HepG2 (cell line): ENCODE measurements around the gene TMEM143. TPM values are rescaled to one million over a fixed set of nuclear protein-coding genes. Genes with fewer than 3 reads are reported as not detected.

Source experiments
- FOXK2 ChIP-seq: fragments of 450-650 bp; IDR thresholded peaks from 2 replicates; pipeline ENCODE4 v1.6.1; 2016
- GPBP1L1 ChIP-seq: sonication (generic); formaldehyde crosslinking; IDR thresholded peaks from 2 replicates; pipeline ENCODE4 v1.5.0; 2020; ENCODE audit warnings: mild to moderate bottlenecking, missing genetic modification reagents
- POGZ ChIP-seq: sonication (generic); formaldehyde crosslinking; IDR thresholded peaks from 2 replicates; pipeline ENCODE4 v1.4.0; 2020; ENCODE audit warnings: mild to moderate bottlenecking, missing genetic modification reagents
- RAD21 ChIP-seq: fragments of 450-650 bp; formaldehyde crosslinking; IDR thresholded peaks from 2 replicates; pipeline ENCODE4 v1.5.0; 2020; ENCODE audit warnings: mild to moderate bottlenecking
- SETDB1 ChIP-seq: sonication (generic); formaldehyde crosslinking; IDR thresholded peaks from 2 replicates; pipeline ENCODE4 v1.5.1; 2020; ENCODE audit warnings: missing genetic modification reagents, mild to moderate bottlenecking, borderline replicate concordance
- TBP ChIP-seq: sonication (generic); formaldehyde crosslinking; IDR thresholded peaks from 2 replicates; pipeline ENCODE4 v1.5.0; 2020; ENCODE audit warnings: missing genetic modification reagents
- UBTF ChIP-seq: sonication (generic); formaldehyde crosslinking; IDR thresholded peaks from 2 replicates; pipeline ENCODE4 v1.4.0; 2020; ENCODE audit warnings: mild to moderate bottlenecking, missing genetic modification reagents
- ZBTB20 ChIP-seq: sonication (generic); formaldehyde crosslinking; IDR thresholded peaks from 2 replicates; pipeline ENCODE4 v1.8.1; 2023; ENCODE audit warnings: missing genetic modification reagents, low read depth, mild to moderate bottlenecking, borderline replicate concordance
- ZFP36 ChIP-seq: fragments of 150-350 bp; IDR thresholded peaks from 2 replicates; pipeline ENCODE4 v1.6.1; 2018; ENCODE audit warnings: borderline replicate concordance, low read length, low read depth; ENCODE audit not compliant: partially characterized antibody
- polyA plus RNA-seq, 8 experiments: library from polyadenylated mRNA; depleted of rRNA in 3 of 8; stranded (reverse) in 7 of 8; unstranded in 1 of 8; fragments of >200 nt; fragmentation: Illumina TruSeq in 4 of 8; extraction: Trizol in 4 of 8; gene quantifications; 2 replicates each; pipeline versions ENCODE4 v1.2.1 to v1.2.3, GENCODE V29; 2011 to 2016; ENCODE audit warnings: low read depth in 4 of 8, missing spikeins in 1 of 8, mixed read lengths in 1 of 8; ENCODE audit not compliant: insufficient read depth in 1 of 8
- total RNA-seq, 5 experiments: library from RNA; depleted of rRNA; stranded (reverse); fragments of >200 nt; fragmentation: Illumina TruSeq; extraction: Trizol; gene quantifications; 2 replicates each; pipeline ENCODE4 v1.2.3, GENCODE V29; 2016; ENCODE audit warnings: low read depth in 1 of 5
- TF ChIP-seq, protein P1 (sequence below): sonication (generic); formaldehyde crosslinking; IDR thresholded peaks from 2 replicates; pipeline ENCODE4 v1.4.0; 2020; ENCODE audit warnings: mild to moderate bottlenecking, missing genetic modification reagents
- TF ChIP-seq, protein P2 (sequence below): sonication (generic); formaldehyde crosslinking; IDR thresholded peaks from 2 replicates; pipeline ENCODE4 v1.4.0; 2020; ENCODE audit warnings: mild to moderate bottlenecking, missing genetic modification reagents
- TF ChIP-seq, protein P3 (sequence below): IDR thresholded peaks from 2 replicates; pipeline ENCODE4 v1.6.1; 2018; ENCODE audit warnings: missing genetic modification reagents
- TF ChIP-seq, protein P4 (sequence below): sonication (generic); formaldehyde crosslinking; IDR thresholded peaks from 2 replicates; pipeline ENCODE4 v1.5.0; 2020; ENCODE audit warnings: missing genetic modification reagents, mild to moderate bottlenecking, borderline replicate concordance

TMEM143 gene
- total and polyA plus RNA-seq, 2 of the 13 experiments (the other 11 are each of a cell fraction or from before 2014, with no cell fraction given) = 7.7 to 11.3 TPM

DNA sequence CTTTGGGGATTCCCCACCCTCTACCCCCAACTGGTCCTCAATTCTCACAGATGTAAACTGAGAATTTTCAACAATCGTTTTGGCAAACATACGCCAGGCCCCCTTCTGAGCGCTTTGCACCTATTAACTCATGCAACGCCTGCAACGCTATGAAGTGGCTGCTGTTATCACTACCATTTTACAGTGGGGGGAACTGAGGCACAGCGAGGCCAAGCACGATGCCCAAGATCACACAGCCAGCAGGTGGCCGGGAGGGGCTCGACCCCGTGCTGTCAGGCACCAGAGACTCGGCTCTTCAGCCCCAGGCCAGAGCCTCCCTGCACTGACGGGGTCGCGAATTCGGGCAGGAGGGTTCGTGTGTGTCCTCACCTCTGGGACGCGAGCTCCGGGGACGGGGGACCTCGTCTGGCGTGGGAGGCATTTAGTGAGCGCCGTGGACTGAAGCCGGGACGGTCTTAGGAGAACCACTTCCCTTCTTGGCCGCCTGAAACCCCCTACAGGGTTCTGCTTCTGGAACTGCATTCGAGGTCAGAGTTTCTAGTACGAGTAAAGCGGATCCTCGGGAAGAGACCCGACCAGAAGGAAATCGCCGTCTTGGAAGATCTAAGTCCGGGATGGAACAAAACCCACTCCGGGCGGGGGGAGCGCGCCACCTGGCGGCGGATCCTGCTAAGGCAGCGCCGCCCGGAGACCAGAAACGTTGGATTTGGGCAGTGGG lies 72.8 kb downstream of the TMEM143 start (continued):
- TF ChIP-seq POGZ (CRISPR knock-in tag) (no peak), SETDB1 (no peak), TBP (CRISPR knock-in tag) (no peak), ZFP36 (no peak), RAD21 (CRISPR knock-in tag) (peak; percentile 73), GPBP1L1 (CRISPR knock-in tag) (no peak), FOXK2 (no peak), UBTF (CRISPR knock-in tag) (no peak), ZBTB20 (CRISPR knock-in tag) (0 out of 2 replicates have a peak, but pooled peaks have one; percentile 37)
- TF ChIP-seq, protein P1, sequence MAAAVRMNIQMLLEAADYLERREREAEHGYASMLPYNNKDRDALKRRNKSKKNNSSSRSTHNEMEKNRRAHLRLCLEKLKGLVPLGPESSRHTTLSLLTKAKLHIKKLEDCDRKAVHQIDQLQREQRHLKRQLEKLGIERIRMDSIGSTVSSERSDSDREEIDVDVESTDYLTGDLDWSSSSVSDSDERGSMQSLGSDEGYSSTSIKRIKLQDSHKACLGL (CRISPR knock-in tag) = no peak
- TF ChIP-seq, protein P2, sequence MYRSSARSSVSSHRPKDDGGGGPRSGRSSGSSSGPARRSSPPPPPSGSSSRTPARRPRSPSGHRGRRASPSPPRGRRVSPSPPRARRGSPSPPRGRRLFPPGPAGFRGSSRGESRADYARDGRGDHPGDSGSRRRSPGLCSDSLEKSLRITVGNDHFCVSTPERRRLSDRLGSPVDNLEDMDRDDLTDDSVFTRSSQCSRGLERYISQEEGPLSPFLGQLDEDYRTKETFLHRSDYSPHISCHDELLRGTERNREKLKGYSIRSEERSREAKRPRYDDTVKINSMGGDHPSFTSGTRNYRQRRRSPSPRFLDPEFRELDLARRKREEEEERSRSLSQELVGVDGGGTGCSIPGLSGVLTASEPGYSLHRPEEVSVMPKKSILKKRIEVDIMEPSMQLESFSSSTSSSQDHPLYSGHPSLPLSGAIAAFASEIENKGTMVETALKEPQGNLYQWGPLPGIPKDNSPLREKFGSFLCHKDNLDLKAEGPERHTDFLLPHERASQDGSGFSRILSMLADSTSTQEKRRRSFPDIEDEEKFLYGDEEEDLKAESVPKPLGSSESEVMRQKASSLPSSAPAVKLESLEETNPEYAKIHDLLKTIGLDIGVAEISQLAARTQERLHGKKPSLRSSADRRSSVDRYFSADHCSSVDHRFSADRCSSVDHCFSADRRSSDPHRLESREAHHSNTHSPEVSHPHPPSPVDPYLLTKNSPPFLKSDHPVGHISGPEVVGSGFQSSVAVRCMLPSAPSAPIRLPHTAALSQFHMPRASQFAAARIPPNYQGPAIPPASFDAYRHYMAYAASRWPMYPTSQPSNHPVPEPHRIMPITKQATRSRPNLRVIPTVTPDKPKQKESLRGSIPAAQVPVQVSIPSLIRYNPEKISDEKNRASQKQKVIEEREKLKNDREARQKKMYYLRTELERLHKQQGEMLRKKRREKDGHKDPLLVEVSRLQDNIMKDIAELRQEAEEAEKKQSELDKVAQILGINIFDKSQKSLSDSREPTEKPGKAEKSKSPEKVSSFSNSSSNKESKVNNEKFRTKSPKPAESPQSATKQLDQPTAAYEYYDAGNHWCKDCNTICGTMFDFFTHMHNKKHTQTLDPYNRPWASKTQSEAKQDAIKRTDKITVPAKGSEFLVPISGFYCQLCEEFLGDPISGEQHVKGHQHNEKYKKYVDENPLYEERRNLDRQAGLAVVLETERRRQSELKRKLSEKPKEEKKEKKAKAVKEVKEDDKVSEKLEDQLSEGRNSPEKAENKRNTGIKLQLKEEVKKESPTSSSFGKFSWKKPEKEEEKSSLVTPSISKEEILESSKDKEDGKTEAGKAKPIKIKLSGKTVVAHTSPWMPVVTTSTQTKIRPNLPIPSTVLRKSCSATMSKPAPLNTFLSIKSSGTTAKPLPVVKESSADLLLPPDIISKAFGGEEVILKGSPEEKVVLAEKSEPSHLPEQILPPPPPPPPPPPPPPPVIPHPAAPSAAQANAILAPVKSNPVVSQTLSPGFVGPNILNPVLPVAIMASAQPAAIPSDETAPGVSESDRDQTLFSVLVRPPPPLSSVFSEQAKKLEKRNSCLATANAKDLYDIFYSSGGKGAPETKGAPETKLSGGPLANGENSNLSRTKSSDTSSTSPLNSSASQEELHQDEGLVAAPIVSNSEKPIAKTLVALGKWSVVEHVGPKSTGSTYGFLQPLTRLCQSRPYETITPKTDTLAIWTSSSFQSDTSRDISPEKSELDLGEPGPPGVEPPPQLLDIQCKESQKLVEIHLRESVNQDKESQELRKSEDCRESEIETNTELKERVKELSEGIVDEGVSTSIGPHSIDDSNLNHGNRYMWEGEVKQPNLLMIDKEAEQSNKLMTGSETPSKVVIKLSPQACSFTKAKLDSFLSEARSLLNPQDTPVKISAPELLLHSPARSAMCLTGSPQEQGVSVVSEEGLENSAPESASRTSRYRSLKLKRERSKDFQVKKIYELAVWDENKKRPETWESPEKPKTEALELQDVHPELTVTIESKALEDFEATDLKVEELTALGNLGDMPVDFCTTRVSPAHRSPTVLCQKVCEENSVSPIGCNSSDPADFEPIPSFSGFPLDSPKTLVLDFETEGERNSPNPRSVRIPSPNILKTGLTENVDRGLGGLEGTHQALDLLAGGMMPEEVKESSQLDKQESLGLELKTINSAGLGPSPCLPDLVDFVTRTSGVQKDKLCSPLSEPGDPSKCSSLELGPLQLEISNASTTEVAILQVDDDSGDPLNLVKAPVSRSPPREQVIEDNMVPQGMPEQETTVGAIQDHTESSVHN (CRISPR knock-in tag) = no peak
- TF ChIP-seq, protein P3, sequence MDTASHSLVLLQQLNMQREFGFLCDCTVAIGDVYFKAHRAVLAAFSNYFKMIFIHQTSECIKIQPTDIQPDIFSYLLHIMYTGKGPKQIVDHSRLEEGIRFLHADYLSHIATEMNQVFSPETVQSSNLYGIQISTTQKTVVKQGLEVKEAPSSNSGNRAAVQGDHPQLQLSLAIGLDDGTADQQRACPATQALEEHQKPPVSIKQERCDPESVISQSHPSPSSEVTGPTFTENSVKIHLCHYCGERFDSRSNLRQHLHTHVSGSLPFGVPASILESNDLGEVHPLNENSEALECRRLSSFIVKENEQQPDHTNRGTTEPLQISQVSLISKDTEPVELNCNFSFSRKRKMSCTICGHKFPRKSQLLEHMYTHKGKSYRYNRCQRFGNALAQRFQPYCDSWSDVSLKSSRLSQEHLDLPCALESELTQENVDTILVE = no peak
- TF ChIP-seq, protein P4, sequence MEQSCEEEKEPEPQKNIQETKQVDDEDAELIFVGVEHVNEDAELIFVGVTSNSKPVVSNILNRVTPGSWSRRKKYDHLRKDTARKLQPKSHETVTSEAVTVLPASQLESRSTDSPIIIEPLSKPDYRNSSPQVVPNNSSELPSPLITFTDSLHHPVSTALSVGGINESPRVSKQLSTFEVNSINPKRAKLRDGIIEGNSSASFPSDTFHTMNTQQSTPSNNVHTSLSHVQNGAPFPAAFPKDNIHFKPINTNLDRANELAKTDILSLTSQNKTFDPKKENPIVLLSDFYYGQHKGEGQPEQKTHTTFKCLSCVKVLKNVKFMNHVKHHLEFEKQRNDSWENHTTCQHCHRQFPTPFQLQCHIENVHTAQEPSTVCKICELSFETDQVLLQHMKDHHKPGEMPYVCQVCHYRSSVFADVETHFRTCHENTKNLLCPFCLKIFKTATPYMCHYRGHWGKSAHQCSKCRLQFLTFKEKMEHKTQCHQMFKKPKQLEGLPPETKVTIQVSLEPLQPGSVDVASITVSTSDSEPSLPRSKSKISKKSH (CRISPR knock-in tag) = no peak
